ENCODE data around the gene APBB2. TPM values are rescaled to one million over a fixed set of nuclear protein-coding genes. Genes with fewer than 3 reads are reported as not detected.

The APBB2 gene
- total RNA-seq, 2 donors from 2014 or later = 134 to 137 TPM

DNA sequence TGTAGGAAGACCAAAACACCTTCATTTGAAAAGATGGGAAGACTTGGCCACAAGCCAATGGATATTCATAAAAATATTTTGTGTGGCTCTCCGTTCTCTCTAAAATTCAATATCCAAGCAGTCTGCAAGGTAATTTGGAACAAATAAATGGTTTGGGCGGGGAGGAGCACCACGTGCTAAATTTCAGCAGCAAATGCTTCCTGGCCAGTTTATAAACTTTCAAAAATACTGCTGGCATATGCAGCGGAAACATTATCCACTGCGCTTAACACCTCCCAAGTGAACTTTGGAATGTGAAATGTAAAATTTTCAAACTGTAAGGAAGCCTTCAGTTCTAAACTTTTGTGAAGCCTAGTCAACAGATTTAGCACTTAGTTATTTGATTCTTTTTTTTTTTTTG, 273.6 kb downstream of the APBB2 start:
- H3K4me1 ChIP-seq (ENCODE audit: control insufficient read depth in 1 of 2, low read depth in 2 of 2) = peaks cover 21 to 58% of the 10 kb centered on the region in 2 donors
- H3K27ac ChIP-seq = peak overlapping the region; percentile 62 to 72
- H3K36me3 ChIP-seq = no peaks in the 10 kb centered on the region
- ATAC-seq (ENCODE audit: insufficient number of reproducible peaks, low FRiP score, low read depth) (no peak), DNase-seq (ENCODE audit: low spot score) (no peak)
- TF ChIP-seq, protein P1, sequence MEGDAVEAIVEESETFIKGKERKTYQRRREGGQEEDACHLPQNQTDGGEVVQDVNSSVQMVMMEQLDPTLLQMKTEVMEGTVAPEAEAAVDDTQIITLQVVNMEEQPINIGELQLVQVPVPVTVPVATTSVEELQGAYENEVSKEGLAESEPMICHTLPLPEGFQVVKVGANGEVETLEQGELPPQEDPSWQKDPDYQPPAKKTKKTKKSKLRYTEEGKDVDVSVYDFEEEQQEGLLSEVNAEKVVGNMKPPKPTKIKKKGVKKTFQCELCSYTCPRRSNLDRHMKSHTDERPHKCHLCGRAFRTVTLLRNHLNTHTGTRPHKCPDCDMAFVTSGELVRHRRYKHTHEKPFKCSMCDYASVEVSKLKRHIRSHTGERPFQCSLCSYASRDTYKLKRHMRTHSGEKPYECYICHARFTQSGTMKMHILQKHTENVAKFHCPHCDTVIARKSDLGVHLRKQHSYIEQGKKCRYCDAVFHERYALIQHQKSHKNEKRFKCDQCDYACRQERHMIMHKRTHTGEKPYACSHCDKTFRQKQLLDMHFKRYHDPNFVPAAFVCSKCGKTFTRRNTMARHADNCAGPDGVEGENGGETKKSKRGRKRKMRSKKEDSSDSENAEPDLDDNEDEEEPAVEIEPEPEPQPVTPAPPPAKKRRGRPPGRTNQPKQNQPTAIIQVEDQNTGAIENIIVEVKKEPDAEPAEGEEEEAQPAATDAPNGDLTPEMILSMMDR (IDR thresholded peaks at IDR 0.05) = no peak
- H3K27me3 ChIP-seq (replicated peaks; ENCODE audit: insufficient read depth) = no peaks in the 10 kb centered on the region
- peak overlapping the region; percentile 50 for H3K4me3 ChIP-seq
- H3K9me3 ChIP-seq = no peaks in the 10 kb centered on the region

DNA sequence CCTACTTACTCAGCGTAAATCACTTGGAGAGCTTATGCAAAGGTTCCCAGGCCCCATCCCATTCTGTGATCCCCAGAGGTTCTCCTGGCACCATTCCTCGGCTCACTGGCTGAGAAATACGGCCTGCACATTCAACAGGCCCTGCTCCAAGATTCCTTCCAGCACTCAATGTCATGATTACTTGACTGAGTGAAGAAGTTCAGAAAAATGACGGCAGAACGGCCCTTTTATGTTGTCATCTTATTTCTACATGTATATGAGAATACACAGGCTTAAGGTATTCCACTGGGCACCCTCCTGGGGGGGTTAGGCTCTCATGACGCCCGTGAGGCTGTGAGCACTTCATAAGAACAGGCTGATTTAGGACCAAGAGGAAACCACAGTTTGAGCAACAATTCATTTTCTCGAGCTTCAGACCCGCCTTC, 274.0 kb downstream of the APBB2 start:
- no peak for ATAC-seq (ENCODE audit: insufficient number of reproducible peaks, low FRiP score, low read depth)
- peak overlapping the region; percentile 62 to 72 for H3K27ac ChIP-seq
- no peaks in the 10 kb centered on the region for H3K27me3 ChIP-seq (replicated peaks; ENCODE audit: insufficient read depth)
- H3K4me1 ChIP-seq (ENCODE audit: control insufficient read depth in 1 of 2, low read depth in 2 of 2) = peaks cover 21 to 58% of the 10 kb centered on the region in 2 donors
- peak overlapping the region; percentile 50 for H3K4me3 ChIP-seq
- TF ChIP-seq, protein P1 (IDR thresholded peaks at IDR 0.05) = no peak
- no peak for DNase-seq (ENCODE audit: low spot score)
- H3K9me3 ChIP-seq = no peaks in the 10 kb centered on the region
- no peaks in the 10 kb centered on the region for H3K36me3 ChIP-seq

DNA sequence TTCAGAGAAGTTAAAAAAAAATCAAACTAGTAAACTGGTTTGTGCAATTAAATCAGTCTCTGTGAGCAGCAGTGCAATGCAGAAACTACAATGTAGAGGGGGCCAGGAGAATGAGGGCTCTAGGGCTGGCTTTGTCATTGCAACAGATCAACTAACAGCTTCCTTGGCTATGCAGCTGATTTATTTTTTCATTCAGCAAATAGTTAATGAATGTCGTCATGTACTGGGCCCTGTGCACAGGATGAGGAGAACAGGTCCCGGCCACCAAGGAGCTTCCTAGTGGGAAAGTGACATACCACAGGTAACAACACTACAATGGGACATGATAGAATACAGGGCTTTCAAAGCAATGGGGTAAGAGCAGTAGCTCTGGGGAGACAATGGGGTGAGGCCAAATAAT, 274.5 kb downstream of the APBB2 start:
- peaks cover 21 to 58% of the 10 kb centered on the region in 2 donors for H3K4me1 ChIP-seq (ENCODE audit: control insufficient read depth in 1 of 2, low read depth in 2 of 2)

DNA sequence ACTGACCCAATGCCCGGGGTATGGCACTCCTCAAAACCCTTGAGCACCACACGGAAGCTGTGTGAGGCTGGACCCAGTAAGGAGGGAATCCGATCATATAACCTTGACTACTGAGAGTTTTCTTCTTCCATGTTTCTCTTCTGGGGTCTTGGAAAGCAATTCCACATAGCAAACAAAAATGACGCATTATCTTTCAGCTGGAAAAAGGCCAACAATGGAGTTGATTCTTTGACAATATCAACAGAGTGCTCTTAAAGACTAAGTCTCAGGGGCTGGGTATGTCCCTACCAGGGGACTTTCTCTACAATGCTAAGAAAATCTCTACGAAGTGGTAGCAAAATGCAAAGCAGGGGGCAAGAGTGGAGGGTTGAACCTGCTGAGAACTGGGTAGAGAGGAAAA, 276.0 kb downstream of the APBB2 start:
- ATAC-seq (ENCODE audit: insufficient number of reproducible peaks, low FRiP score, low read depth) = no peak
- Histone ChIP-seq H3K27me3 (replicated peaks; ENCODE audit: insufficient read depth) (no peaks in the 10 kb centered on the region), H3K4me1 (ENCODE audit: control insufficient read depth in 1 of 2, low read depth in 2 of 2) (peaks cover 21 to 58% of the 10 kb centered on the region in 2 donors), H3K27ac (no peak overlapping the region), H3K36me3 (no peaks in the 10 kb centered on the region), H3K4me3 (no peak overlapping the region), H3K9me3 (no peaks in the 10 kb centered on the region)
- no peak for DNase-seq (ENCODE audit: low spot score)
- TF ChIP-seq, protein P1 (IDR thresholded peaks at IDR 0.05) = no peak

More for the DNA sequence above, 274.5 kb downstream of the APBB2 start:
- ATAC-seq (ENCODE audit: insufficient number of reproducible peaks, low FRiP score, low read depth) (peak; percentile 36), DNase-seq (ENCODE audit: low spot score) (no peak)
- no peaks in the 10 kb centered on the region for H3K27me3 ChIP-seq (replicated peaks; ENCODE audit: insufficient read depth)
- TF ChIP-seq, protein P1 (IDR thresholded peaks at IDR 0.05) = no peak
- no peaks in the 10 kb centered on the region for H3K36me3 ChIP-seq
- H3K4me3 ChIP-seq = no peak overlapping the region
- H3K9me3 ChIP-seq = no peaks in the 10 kb centered on the region
- H3K27ac ChIP-seq = peak overlapping the region; percentile 62 to 72

DNA sequence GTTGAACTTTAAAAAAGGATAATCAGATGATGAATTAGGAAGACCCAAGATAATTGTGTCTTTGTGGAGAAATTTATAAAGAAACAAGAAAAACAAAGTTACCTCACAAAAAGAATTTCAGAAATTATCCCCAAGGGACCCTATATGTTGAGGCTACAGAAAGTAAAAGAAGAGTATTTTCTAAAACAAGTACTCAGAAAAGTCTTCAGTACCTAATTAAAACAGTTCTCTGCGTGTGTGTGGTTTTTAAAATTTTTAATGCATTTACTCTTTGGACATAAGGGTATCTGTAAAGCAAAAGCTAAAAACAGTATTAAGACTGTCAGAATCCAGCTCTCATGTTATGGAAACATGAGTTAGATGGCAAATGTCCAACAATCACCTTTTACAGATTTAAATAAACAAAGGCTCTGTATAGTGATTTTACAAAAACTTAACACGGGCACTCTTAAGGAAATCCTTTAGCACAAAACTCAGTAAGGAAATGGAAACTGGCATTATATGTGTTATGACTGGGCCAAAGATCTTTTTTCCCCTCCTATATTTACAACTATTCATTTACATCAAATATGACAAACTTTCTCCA, 277.1 kb downstream of the APBB2 start:
- ATAC-seq (ENCODE audit: insufficient number of reproducible peaks, low FRiP score, low read depth) = no peak
- Histone ChIP-seq H3K27me3 (replicated peaks; ENCODE audit: insufficient read depth) (no peaks in the 10 kb centered on the region), H3K4me1 (ENCODE audit: control insufficient read depth in 1 of 2, low read depth in 2 of 2) (peaks cover 21 to 50% of the 10 kb centered on the region in 2 donors), H3K9me3 (no peaks in the 10 kb centered on the region), H3K36me3 (no peaks in the 10 kb centered on the region), H3K27ac (no peak overlapping the region), H3K4me3 (no peak overlapping the region)
- TF ChIP-seq, protein P1 (IDR thresholded peaks at IDR 0.05) = no peak
- no peak for DNase-seq (ENCODE audit: low spot score)
